ENCODE data around the gene GNAI2.

The GNAI2 gene

GRCh38 chr3:50235716-50236483, at the start of gene GNAI2:
TSS of gene GNAI2 (plus strand) at chr3:50236204. CDS start at chr3:50236336, 132 bp downstream.
- in situ Hi-C loops (cut with HindIII; ENCODE audit: low sequenced_read_pairs) = no loop called here

- in situ Hi-C loops (cut with HindIII; ENCODE audit: low sequenced_read_pairs) = loop anchor here (10.0 to 25.0 kb wide), 2 partner anchors 73 to 625 kb away; partner anchors contain the start of gene BSN
Measured at GRCh38 chr3:50187750-50188149, 48.3 kb upstream of the GNAI2 start.

GRCh38 chr3:50189274-50189673, 46.7 kb upstream of the GNAI2 start:
- in situ Hi-C loops (cut with HindIII; ENCODE audit: low sequenced_read_pairs) = loop anchor here (10.0 to 25.0 kb wide), 2 partner anchors 74 to 627 kb away; partner anchors contain the start of gene BSN

- in situ Hi-C loops (cut with HindIII; ENCODE audit: low sequenced_read_pairs) = loop anchor here (10.0 to 25.0 kb wide), 2 partner anchors 75 to 628 kb away; partner anchors contain the start of gene BSN
Measured at GRCh38 chr3:50189989-50190388, 46.0 kb upstream of the GNAI2 start.

GRCh38 chr3:50190936-50191660, 44.9 kb upstream of the GNAI2 start, which contains the start of gene GNAT1:
TSS of gene GNAT1 (plus strand) at chr3:50191610. CDS start at chr3:50191726, 116 bp downstream.
- in situ Hi-C loops (cut with HindIII; ENCODE audit: low sequenced_read_pairs) = loop anchor here (25.0 kb wide), 1 partner anchor 629 kb away; the partner anchor contains the start of gene BSN

GRCh38 chr3:50192124-50192523, 43.9 kb upstream of the GNAI2 start:
- in situ Hi-C loops (cut with HindIII; ENCODE audit: low sequenced_read_pairs) = loop anchor here (25.0 kb wide), 1 partner anchor 630 kb away; the partner anchor contains the start of gene BSN

- in situ Hi-C loops (cut with HindIII; ENCODE audit: low sequenced_read_pairs) = loop anchor here (25.0 kb wide), 1 partner anchor 630 kb away; the partner anchor contains the start of gene BSN
Measured at GRCh38 chr3:50192689-50193141, 43.3 kb upstream of the GNAI2 start.

- in situ Hi-C loops (cut with HindIII; ENCODE audit: low sequenced_read_pairs) = loop anchor here (25.0 kb wide), 1 partner anchor 631 kb away; the partner anchor contains the start of gene BSN
Measured at GRCh38 chr3:50193286-50193685, 42.7 kb upstream of the GNAI2 start.

GRCh38 chr3:50193746-50194127, 42.3 kb upstream of the GNAI2 start:
- in situ Hi-C loops (cut with HindIII; ENCODE audit: low sequenced_read_pairs) = loop anchor here (25.0 kb wide), 1 partner anchor 631 kb away; the partner anchor contains the start of gene BSN

GRCh38 chr3:50194128-50194902, 41.7 kb upstream of the GNAI2 start:
- in situ Hi-C loops (cut with HindIII; ENCODE audit: low sequenced_read_pairs) = loop anchor here (25.0 kb wide), 1 partner anchor 632 kb away; the partner anchor contains the start of gene BSN

- in situ Hi-C loops (cut with HindIII; ENCODE audit: low sequenced_read_pairs) = loop anchor here (25.0 kb wide), 1 partner anchor 633 kb away; the partner anchor contains the start of gene BSN
Measured at GRCh38 chr3:50194903-50195500, 41.0 kb upstream of the GNAI2 start.

- in situ Hi-C loops (cut with HindIII; ENCODE audit: low sequenced_read_pairs) = loop anchor here (25.0 kb wide), 1 partner anchor 633 kb away; the partner anchor contains the start of gene BSN
Measured at GRCh38 chr3:50195501-50196252, 40.3 kb upstream of the GNAI2 start.

- in situ Hi-C loops (cut with HindIII; ENCODE audit: low sequenced_read_pairs) = loop anchor here (25.0 kb wide), 1 partner anchor 634 kb away; the partner anchor contains the start of gene BSN
Measured at GRCh38 chr3:50196253-50196801, 39.7 kb upstream of the GNAI2 start.

- in situ Hi-C loops (cut with HindIII; ENCODE audit: low sequenced_read_pairs) = no loop called here
Measured at GRCh38 chr3:50201573-50202315, 34.3 kb upstream of the GNAI2 start.

GRCh38 chr3:50202353-50203112, 33.5 kb upstream of the GNAI2 start:
- in situ Hi-C loops (cut with HindIII; ENCODE audit: low sequenced_read_pairs) = no loop called here

- in situ Hi-C loops (cut with HindIII; ENCODE audit: low sequenced_read_pairs) = no loop called here
Measured at GRCh38 chr3:50203113-50203808, 32.7 kb upstream of the GNAI2 start.

All from DLD1 (cell line).